RWPE2 (cell line): ENCODE data around the gene SPO11.

ENCODE experiments used
- ATAC-seq: fragments of 200-7000 bp; cut with Tn5 transposase; 3 replicates; pipeline ENCODE4 v1.9.1; 2021; ENCODE audit warnings: low read depth
- DNase-seq: peaks from one replicate; pipeline ENCODE4 v3.0.0-alpha.2; 2020; ENCODE audit warnings: low spot score
- H3K27ac ChIP-seq: fragments of 450-650 bp; 2 replicates; pipeline ENCODE4 v1.5.1; 2017; ENCODE audit warnings: mild to moderate bottlenecking; ENCODE audit not compliant: poor library complexity, severe bottlenecking
- H3K27me3 ChIP-seq: fragments of 250-450 bp; sonication (Bioruptor Pico); 2 replicates; pipeline ENCODE4 v1.5.1; 2021; ENCODE audit warnings: mild to moderate bottlenecking, moderate library complexity; ENCODE audit not compliant: insufficient read depth, poor library complexity, severe bottlenecking
- H3K36me3 ChIP-seq: fragments of 250-450 bp; sonication (Bioruptor Pico); 2 replicates; pipeline ENCODE4 v1.5.1; 2020; ENCODE audit warnings: low read depth, mild to moderate bottlenecking, moderate library complexity
- H3K4me1 ChIP-seq: fragments of 250-450 bp; sonication (Bioruptor Pico); 2 replicates; pipeline ENCODE4 v1.5.1; 2021; ENCODE audit warnings: mild to moderate bottlenecking, moderate library complexity; ENCODE audit not compliant: insufficient read depth, poor library complexity, severe bottlenecking
- H3K4me3 ChIP-seq: fragments of 250-450 bp; sonication (Bioruptor Pico); 2 replicates; pipeline ENCODE4 v1.5.1; 2021; ENCODE audit warnings: mild to moderate bottlenecking, moderate library complexity; ENCODE audit not compliant: severe bottlenecking
- H3K9me3 ChIP-seq: fragments of 250-450 bp; sonication (Bioruptor Pico); 2 replicates; pipeline ENCODE4 v1.5.1; 2021; ENCODE audit warnings: mild to moderate bottlenecking, moderate library complexity; ENCODE audit not compliant: severe bottlenecking
- TF ChIP-seq, protein P1 (sequence below): fragments of 450-650 bp; IDR thresholded peaks from one replicate; pipeline ENCODE4 v1.5.1; 2017; ENCODE audit warnings: mild to moderate bottlenecking, moderate library complexity; ENCODE audit not compliant: poor library complexity, severe bottlenecking

SPO11 gene

DNA sequence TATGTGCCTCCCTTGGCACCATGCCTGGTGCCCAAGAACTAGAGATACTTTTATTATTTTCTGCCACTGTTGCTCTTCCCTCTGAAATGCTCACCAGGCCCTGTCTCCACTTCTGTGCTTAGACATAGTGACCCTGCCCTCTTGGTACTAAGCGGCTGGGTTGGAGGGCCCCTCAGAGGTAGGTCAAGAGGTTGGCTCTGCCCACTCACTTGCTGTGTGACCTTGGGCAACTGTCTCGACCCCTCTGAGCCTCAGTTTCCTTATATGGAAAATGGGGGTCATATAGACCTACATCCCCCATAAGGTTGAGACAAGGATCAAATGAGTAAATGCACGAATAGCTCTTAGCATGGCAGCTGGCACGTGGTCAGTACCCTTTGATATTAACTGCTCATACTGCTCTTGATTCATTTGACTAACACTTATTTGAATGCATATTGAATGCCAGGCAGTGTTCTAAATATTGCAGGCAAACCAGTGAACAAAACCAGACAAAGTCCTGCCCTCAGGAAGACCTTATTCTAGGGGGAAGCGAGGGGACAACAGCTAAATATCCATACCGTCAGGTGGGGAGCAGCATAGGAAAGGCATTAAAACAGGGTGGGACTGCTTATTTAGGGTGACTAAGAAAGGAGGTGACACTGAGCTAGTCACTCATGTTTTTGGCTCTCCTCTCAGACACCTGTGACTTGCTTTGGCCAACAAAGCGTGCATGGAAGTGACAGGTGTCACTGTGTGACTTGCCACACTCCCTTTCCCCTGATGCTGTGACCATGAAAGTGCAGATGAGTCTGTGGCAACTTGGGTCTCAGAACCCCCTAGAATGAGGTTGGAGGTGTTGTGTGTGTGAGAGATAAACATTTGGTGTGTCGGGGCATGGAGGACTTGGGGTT, 14.3 kb upstream of the SPO11 start:
- Histone ChIP-seq H3K27me3 (peaks cover 40% of the 10 kb centered on the region), H3K4me1 (no peaks in the 10 kb centered on the region), H3K27ac (no peak overlapping the region), H3K36me3 (no peaks in the 10 kb centered on the region), H3K4me3 (no peak overlapping the region), H3K9me3 (no peaks in the 10 kb centered on the region)
- DNase-seq, result peak; percentile 60
- TF ChIP-seq, protein P1, sequence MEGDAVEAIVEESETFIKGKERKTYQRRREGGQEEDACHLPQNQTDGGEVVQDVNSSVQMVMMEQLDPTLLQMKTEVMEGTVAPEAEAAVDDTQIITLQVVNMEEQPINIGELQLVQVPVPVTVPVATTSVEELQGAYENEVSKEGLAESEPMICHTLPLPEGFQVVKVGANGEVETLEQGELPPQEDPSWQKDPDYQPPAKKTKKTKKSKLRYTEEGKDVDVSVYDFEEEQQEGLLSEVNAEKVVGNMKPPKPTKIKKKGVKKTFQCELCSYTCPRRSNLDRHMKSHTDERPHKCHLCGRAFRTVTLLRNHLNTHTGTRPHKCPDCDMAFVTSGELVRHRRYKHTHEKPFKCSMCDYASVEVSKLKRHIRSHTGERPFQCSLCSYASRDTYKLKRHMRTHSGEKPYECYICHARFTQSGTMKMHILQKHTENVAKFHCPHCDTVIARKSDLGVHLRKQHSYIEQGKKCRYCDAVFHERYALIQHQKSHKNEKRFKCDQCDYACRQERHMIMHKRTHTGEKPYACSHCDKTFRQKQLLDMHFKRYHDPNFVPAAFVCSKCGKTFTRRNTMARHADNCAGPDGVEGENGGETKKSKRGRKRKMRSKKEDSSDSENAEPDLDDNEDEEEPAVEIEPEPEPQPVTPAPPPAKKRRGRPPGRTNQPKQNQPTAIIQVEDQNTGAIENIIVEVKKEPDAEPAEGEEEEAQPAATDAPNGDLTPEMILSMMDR, result no peak
- ATAC-seq, result no peak

DNA sequence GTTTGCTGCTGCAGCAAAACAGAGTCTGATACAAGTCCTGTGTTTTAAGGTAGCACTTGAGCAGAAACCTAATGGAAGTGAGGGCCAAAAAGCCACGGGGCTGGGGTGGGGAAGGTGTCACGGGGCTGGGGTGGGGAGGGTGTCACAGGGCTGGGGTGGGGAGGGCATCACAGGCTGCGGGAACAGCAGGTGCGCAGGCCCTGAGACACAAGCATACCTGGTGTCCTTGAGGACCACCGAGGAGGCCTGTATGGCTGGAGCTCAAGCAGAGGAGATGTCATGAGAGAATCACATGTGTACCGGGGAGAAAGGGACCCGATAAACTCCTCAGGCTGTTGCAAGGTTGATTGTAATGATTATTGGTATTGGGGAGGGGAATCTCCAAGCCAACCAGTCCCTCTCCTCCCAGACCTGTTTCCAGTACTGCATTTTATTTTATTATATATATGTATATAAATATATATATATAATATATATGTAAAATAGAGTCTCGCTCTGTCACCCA, 13.6 kb upstream of the SPO11 start:
- no peak overlapping the region for H3K4me3 ChIP-seq
- no peak overlapping the region for H3K27ac ChIP-seq
- ATAC-seq (no peak), DNase-seq (peak; percentile 70)
- H3K36me3 ChIP-seq, result no peaks in the 10 kb centered on the region
- TF ChIP-seq, protein P1, result no peak
- H3K27me3 ChIP-seq, result peaks cover 40% of the 10 kb centered on the region
- no peaks in the 10 kb centered on the region for H3K9me3 ChIP-seq
- H3K4me1 ChIP-seq, result no peaks in the 10 kb centered on the region

DNA sequence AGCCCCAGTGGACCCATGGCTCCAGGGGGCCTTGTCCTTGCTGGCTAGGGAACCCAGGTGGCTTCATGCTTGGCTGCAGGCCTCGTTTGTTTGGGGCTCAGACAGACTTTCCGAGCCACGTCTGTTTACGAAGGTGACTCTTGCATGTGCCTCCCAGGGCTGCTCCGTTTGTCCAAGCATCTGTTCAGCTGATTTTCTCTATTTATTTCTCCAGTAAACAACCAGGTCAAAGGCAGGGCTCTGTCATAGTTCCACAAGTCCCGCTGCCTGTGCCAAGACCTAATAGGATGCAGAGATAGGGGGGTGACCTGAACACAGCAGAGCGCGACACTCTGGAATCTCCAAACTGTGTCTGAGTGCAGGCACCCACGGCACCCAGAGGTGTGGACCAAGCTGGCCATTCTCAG, 12.8 kb upstream of the SPO11 start:
- H3K4me1 ChIP-seq, result no peaks in the 10 kb centered on the region
- H3K9me3 ChIP-seq, result no peaks in the 10 kb centered on the region
- peaks cover 40% of the 10 kb centered on the region for H3K27me3 ChIP-seq
- H3K4me3 ChIP-seq, result no peak overlapping the region
- TF ChIP-seq, protein P1, result no peak
- no peaks in the 10 kb centered on the region for H3K36me3 ChIP-seq
- ATAC-seq, result no peak
- H3K27ac ChIP-seq, result no peak overlapping the region
- peak; percentile 74 for DNase-seq

DNA sequence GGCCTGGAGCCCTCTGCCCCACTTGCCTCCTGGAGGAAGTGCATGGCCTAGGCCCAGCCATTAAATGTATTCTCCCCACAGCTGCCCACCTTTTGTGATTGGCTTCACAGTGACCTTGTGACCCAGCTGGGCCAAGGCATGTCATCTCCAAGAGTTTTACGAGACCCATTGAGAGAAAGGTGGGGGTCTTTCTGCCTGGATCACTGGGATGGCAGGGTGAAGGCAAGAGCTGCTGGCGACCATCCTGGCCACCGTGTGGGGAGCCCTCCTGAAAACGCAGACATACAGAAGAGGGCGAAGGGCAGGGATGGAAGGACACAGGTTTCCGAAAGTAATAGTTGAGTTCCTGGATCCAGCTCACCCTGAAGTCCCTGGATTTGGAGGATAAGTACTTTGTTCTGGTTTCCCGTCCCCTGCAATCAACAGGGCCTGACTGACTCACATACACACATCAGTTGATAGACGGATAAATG, 12.3 kb upstream of the SPO11 start:
- no peak overlapping the region for H3K4me3 ChIP-seq
- H3K9me3 ChIP-seq, result no peaks in the 10 kb centered on the region
- DNase-seq (no peak), ATAC-seq (no peak)
- TF ChIP-seq, protein P1, result no peak
- no peak overlapping the region for H3K27ac ChIP-seq
- H3K4me1 ChIP-seq, result no peaks in the 10 kb centered on the region
- peaks cover 35% of the 10 kb centered on the region for H3K27me3 ChIP-seq
- H3K36me3 ChIP-seq, result no peaks in the 10 kb centered on the region
